Thyroid gland (tissue), 4 donors: ENCODE measurements around the gene RAB6C. TPM values are rescaled to one million over a fixed set of nuclear protein-coding genes. Genes with fewer than 3 reads are reported as not detected.
"Not testable (repeated sequence)": the region's sequence is repeated elsewhere in the genome, so short reads cannot be mapped to it uniquely, and the experiment has no call there.

Experiments used
- DNase-seq, 2 donors: peaks; one replicate each; pipeline ENCODE4 v3.0.0-alpha.2; 2019
- H3K27ac ChIP-seq, 3 donors: fragments of 200-600 bp; sonication (generic); 1 replicate in 2 of 3; 2 replicates in 1 of 3; pipeline ENCODE4 v1.5.1; 2016 to 2019; ENCODE audit warnings: mild to moderate bottlenecking in 1 of 3, moderate library complexity in 1 of 3
- H3K27me3 ChIP-seq: fragments of 200-600 bp; sonication (generic); one replicate; pipeline ENCODE4 v1.5.1; 2019
- H3K36me3 ChIP-seq, 2 donors: fragments of 200-600 bp; sonication (generic); one replicate each; pipeline ENCODE4 v1.5.1; 2016 to 2019
- H3K4me1 ChIP-seq, 2 donors: fragments of 200-600 bp; sonication (generic); one replicate each; pipeline ENCODE4 v1.5.1; 2017 to 2019
- H3K4me3 ChIP-seq, 3 donors: fragments of 200-600 bp; sonication (generic); replicated peaks in 1 of 3; 1 replicate in 2 of 3; 2 replicates in 1 of 3; pipeline ENCODE4 v1.5.1; 2016; ENCODE audit warnings: mild to moderate bottlenecking in 1 of 3
- H3K9me3 ChIP-seq: fragments of 200-600 bp; sonication (generic); one replicate; pipeline ENCODE4 v1.5.1; 2017
- CTCF ChIP-seq, 6 experiments: fragments of 200-600 bp in 3 of 6; fragments of 450-650 bp in 3 of 6; sonication (generic) in 3 of 6; IDR thresholded peaks; one replicate each; pipeline ENCODE4 v1.5.1; 2016 to 2019; ENCODE audit warnings: antibody characterized with exemption in 6 of 6, mild to moderate bottlenecking in 2 of 6, inconsistent platforms in 1 of 6, moderate library complexity in 1 of 6
- POLR2A ChIP-seq, 2 donors: fragments of 450-650 bp; IDR thresholded peaks; one replicate each; pipeline ENCODE4 v1.6.1; 2017; ENCODE audit warnings: antibody characterized with exemption in 2 of 2, mild to moderate bottlenecking in 2 of 2, moderate library complexity in 1 of 2
- WGBS, 2 donors: methylation state at CpG; one replicate each; pipeline ENCODE4 v1.1.5; 2017; 5-methylcytosine and 5-hydroxymethylcytosine counted together
- intact Hi-C: fragments of 100-400 bp; cut with DNase I; formaldehyde crosslinking; loops from one replicate; pipeline ENCODE4 v1.15.1; 2023
- total RNA-seq, 4 donors: library from RNA; depleted of rRNA; stranded (reverse); fragments of >200 nt; gene quantifications; one replicate each; pipeline ENCODE4 v1.2.3, GENCODE V29; 2016

RAB6C gene
- total RNA-seq, 4 donors from 2014 or later, result 0.11 to 0.40 (median 0.15) TPM; not detected in 1

- H3K27ac ChIP-seq, result no peak overlapping the region
- intact Hi-C loops, result no loop called here
- TF ChIP-seq CTCF (IDR thresholded peaks at IDR 0.05) (no peak), POLR2A (IDR thresholded peaks at IDR 0.05) (no peak)
- H3K4me3 ChIP-seq, result no peak overlapping the region
- DNase-seq, result no peak
- no peaks in the 10 kb centered on the region for H3K36me3 ChIP-seq
- H3K9me3 ChIP-seq, result no peaks in the 10 kb centered on the region
- H3K27me3 ChIP-seq, result peaks cover 4% of the 10 kb centered on the region
- peaks cover 0 to 3% of the 10 kb centered on the region in 2 donors for H3K4me1 ChIP-seq
- 80 to 82% methylated on average over 9 of the region's 9 CpGs for WGBS, 2 donors
Observed at GRCh38 chr2:129975016-129975774, 4.3 kb upstream of the RAB6C start.

- H3K4me3 ChIP-seq, H3K27ac ChIP-seq, intact Hi-C loops, DNase-seq, H3K27me3 ChIP-seq, H3K4me1 ChIP-seq, H3K9me3 ChIP-seq, H3K36me3 ChIP-seq: not testable (repeated sequence)
- WGBS, 2 donors, result 74 to 78% methylated on average over 3 of the region's 3 CpGs
Observed at GRCh38 chr2:129976969-129977368, 2.5 kb upstream of the RAB6C start.

- WGBS, 2 donors, result 92 to 93% methylated on average over 5 of the region's 5 CpGs
- H3K9me3 ChIP-seq, result no peaks in the 10 kb centered on the region
- no peak overlapping the region for H3K27ac ChIP-seq
- H3K4me3 ChIP-seq, result no peak overlapping the region
- H3K27me3 ChIP-seq, result peaks cover 4% of the 10 kb centered on the region
- H3K36me3 ChIP-seq, result no peaks in the 10 kb centered on the region
- intact Hi-C loops, result no loop called here
- DNase-seq, result no peak
- H3K4me1 ChIP-seq, result peaks cover 0 to 3% of the 10 kb centered on the region in 2 donors
- no peak for TF ChIP-seq CTCF (IDR thresholded peaks at IDR 0.05)
- TF ChIP-seq POLR2A (IDR thresholded peaks at IDR 0.05), result no peak
Observed at GRCh38 chr2:129977986-129978385, 1.5 kb upstream of the RAB6C start.

GRCh38 chr2:129980246-129980645, 780 bp downstream of the RAB6C start:
- H3K9me3 ChIP-seq, H3K4me1 ChIP-seq, H3K27me3 ChIP-seq, intact Hi-C loops, DNase-seq, H3K36me3 ChIP-seq, H3K27ac ChIP-seq, H3K4me3 ChIP-seq: not testable (repeated sequence)
- WGBS, 2 donors, result 10 to 17% methylated on average over 5 to 6 of the region's 13 CpGs

GRCh38 chr2:129981689-129982088, 2.2 kb downstream of the RAB6C start:
- DNase-seq, intact Hi-C loops, H3K4me3 ChIP-seq, H3K36me3 ChIP-seq, H3K27me3 ChIP-seq, H3K9me3 ChIP-seq, H3K27ac ChIP-seq, H3K4me1 ChIP-seq: not testable (repeated sequence)
- 64 to 66% methylated on average over 7 of the region's 7 CpGs for WGBS, 2 donors

GRCh38 chr2:129984426-129984825, 5.0 kb downstream of the RAB6C start:
- DNase-seq, result no peak
- intact Hi-C loops, result no loop called here
- no peak for TF ChIP-seq POLR2A (IDR thresholded peaks at IDR 0.05)
- TF ChIP-seq CTCF (IDR thresholded peaks at IDR 0.05), result no peak
- WGBS, 2 donors, result 84% methylated on average over 2 of the region's 2 CpGs
- Histone ChIP-seq H3K27me3 (peaks cover under 1% of the 10 kb centered on the region), H3K27ac (no peak overlapping the region), H3K4me1 (peaks cover 0 to 3% of the 10 kb centered on the region in 2 donors), H3K9me3 (no peaks in the 10 kb centered on the region), H3K36me3 (no peaks in the 10 kb centered on the region), H3K4me3 (no peak overlapping the region)

- H3K9me3 ChIP-seq, H3K27me3 ChIP-seq, H3K27ac ChIP-seq, intact Hi-C loops, H3K36me3 ChIP-seq, DNase-seq, H3K4me3 ChIP-seq, H3K4me1 ChIP-seq: not testable (repeated sequence)
- 15 to 25% methylated on average over 4 to 25 of the region's 49 CpGs for WGBS, 2 donors
Observed at GRCh38 chr2:129992415-129993006, 13.0 kb downstream of the RAB6C start.

GRCh38 chr2:129993151-129993550, 13.7 kb downstream of the RAB6C start:
- 22 to 47% methylated on average over 6 of the region's 20 CpGs for WGBS, 2 donors
- H3K9me3 ChIP-seq, H3K4me1 ChIP-seq, H3K4me3 ChIP-seq, H3K27ac ChIP-seq, DNase-seq, H3K27me3 ChIP-seq, intact Hi-C loops, H3K36me3 ChIP-seq: not testable (repeated sequence)

GRCh38 chr2:129996657-129997237, 17.3 kb downstream of the RAB6C start:
- H3K27me3 ChIP-seq, H3K36me3 ChIP-seq, intact Hi-C loops, H3K27ac ChIP-seq, DNase-seq, H3K4me3 ChIP-seq, H3K9me3 ChIP-seq, H3K4me1 ChIP-seq: not testable (repeated sequence)
- 64 to 70% methylated on average over 2 of the region's 2 CpGs for WGBS, 2 donors
